Stimulated activated naive CD4-positive, alpha-beta T cell treated with Interleukin-2 at 50 U/mL for 16 hours (primary cell): Measurements from ENCODE around the gene NRK.
"Not testable (repeated sequence)": the region's sequence is repeated elsewhere in the genome, so short reads cannot be mapped to it uniquely, and the experiment has no call there.

Source experiments
- DNase-seq: peaks from one replicate; lab custom pipeline; 2025; lab: John Stamatoyannopoulos, UW

The NRK gene

GRCh38 chrX:105880491-105880890 lies 58.2 kb downstream of the NRK start:
- no peak for DNase-seq

DNA sequence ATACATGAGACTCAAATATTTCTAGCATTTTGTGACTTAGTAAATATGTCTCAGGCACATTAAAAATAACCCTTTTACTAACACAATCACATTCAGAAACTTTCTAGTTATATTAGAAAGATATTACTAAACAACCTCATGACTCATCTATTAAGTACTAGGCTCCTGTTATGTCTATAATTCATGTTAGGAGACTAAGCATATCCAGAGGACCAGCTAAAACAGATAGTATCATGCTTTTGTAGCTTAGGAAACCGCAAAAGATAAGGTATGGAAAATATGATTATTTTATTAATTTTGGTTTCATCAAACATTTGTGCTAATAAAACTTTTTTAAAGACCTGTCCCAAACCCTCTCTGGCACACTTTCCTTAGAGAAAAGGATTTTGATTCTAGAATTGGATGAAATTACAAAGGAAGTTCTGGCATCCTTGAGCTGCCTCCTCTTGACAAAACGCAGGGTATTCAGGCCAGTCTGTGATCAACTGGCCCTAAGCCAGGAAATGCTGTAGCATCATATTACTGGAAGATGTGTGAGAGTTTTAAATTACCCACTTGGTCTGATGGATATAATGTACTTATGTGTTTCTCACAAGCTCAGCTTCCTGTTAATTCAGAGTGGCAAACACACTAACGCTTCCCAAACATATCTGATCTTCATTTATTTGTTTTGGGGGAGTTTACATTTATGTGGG lies 60.4 kb downstream of the NRK start:
- DNase-seq = no peak

DNA sequence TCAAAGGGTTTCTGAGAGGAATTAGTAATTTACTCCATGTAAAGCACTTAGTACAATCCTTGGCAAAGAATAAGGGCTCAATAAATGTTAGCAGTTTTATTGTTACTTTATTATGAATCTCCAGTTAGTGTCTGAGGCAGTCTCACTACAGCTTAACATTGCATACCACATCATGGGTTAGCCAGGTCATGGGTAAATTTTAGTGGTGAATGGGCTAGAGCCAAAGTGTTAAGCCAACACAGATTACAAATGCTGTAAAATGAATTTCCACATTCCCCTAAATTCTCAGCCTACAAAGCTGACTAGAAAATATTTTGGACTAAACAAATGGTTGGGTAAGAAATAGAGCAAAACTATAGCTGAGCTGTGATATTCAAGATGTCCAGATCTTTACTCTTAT lies 72.4 kb downstream of the NRK start:
- no peak for DNase-seq

- no peak for DNase-seq
Observed at GRCh38 chrX:105909576-105909975, 87.2 kb downstream of the NRK start.

GRCh38 chrX:105910563-105911105 lies 88.3 kb downstream of the NRK start:
- DNase-seq = no peak

- DNase-seq = no peak
Observed at GRCh38 chrX:105945266-105945665, 122.9 kb downstream of the NRK start.

DNA sequence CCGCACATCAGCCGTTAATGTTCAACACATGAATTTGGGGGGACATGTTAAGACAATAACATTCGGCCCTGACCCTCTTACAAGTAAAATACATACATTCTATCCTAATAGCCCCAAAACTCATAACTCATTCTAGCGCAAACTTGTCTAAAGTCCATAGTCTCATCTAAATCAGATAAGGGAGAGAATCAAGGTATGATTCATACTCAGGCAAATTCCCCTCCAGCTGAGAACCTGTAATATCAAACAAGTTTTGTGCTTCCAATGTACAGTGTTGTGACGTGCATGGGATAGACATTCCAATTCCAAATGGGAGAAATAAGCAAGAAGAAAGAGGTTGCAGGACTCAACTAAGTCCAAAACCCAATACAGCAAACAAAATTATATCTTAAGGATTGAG lies 147.1 kb downstream of the NRK start:
- no peak for DNase-seq

- no peak for DNase-seq
Observed at GRCh38 chrX:105972690-105973386, 150.5 kb downstream of the NRK start.

DNA sequence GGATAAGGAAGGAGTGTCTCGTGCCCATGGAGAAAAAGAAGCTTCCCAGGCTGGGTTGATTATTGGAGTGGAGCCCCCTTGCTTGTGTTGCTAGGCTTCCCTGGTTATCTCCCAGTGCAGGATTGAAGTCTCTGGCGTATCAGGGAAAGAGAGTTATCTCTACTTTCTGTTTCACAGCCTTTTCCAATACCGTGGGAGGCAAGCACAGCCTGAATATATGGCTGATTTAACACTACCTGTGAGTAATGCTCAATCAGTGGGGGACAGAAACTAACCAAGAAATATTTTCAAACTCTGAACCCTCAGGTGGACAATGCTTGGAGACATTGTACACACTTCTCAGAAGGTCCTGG lies 151.0 kb downstream of the NRK start:
- DNase-seq = no peak

DNA sequence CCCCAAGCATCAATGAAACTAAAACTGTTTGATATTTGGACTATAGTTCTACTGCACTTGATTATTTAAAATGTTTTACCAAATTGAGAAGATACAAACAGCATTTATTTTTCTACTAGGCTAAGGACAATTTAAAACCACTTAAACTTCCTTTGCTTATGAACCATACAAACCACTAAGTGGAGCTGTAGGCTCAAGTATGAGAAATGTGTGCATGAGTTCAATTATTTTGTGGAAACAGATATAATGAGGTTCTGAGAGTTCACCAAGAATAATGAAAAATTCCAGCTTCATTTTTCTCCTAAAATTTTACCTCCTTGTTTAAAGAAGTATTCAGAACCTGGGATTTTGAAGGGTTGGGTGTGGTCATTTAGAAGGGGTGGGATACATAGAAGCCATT lies 153.0 kb downstream of the NRK start:
- DNase-seq = no peak

DNA sequence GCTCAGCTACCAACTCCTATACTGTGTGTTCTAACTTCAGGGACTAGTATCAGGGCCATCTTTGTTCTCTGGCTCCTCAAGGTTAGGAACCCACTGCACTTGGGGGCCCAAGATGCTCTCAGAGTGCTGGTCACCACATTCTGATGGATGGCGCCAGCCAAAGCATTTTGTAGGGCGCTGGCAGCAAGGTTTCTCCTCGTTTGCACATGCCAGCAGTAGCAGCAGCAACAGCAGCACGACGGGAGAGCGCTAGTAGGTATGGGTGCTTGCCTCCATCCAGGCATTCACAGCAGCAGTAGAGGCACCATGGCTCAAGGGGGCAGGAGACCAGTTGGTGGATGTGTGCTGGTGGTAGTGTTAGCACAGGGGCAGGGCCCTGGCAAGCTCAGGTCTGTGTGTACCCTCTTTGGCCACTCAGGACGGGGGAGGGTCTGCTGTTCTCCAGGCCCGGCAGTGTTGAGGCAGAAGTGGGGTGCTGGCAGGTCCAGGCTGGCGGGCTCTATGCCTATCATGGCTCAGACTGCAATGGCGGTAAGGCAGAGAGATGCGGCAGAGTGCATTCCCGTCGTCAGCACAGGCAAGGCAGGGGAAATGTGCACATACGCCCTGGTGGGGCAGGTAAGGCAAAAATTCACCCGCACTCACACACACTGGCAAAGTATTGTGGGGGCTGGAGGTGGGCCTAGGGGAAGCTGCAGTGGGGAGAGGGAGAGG lies 159.6 kb downstream of the NRK start:
- DNase-seq = no peak

DNA sequence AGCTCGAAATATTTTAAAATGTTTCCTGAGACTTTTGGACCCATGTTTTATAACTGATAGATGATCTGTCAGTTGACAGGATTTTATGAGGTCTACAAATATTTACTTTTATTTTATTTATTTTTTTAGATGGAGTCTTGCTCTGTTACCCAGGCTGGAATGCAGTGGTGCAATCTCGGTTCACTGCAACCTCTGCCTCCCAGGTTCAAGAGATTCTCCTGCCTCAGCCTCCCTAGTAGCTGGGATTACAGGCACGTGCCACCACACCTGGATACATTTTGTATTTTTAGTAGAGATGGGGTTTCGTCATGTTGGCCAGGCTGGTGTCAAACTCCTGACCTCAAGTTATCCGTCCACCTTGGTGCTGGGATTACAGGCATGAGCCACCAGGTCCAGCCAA lies 166.1 kb downstream of the NRK start:
- DNase-seq = not testable (repeated sequence)

- no peak for DNase-seq
Observed at GRCh38 chrX:105999294-105999693, 177.0 kb downstream of the NRK start.

- DNase-seq = no peak
Observed at GRCh38 chrX:106000203-106000602, 177.9 kb downstream of the NRK start.

- not testable (repeated sequence) for DNase-seq
Observed at GRCh38 chrX:106000609-106001008, 178.3 kb downstream of the NRK start.

- DNase-seq = no peak
Observed at GRCh38 chrX:106005684-106006083, 183.3 kb downstream of the NRK start.

GRCh38 chrX:106007815-106008214 lies 185.5 kb downstream of the NRK start:
- no peak for DNase-seq
